Measurements from ENCODE around the gene CHRNA4. TPM values are rescaled to one million over a fixed set of nuclear protein-coding genes. Genes with fewer than 3 reads are reported as not detected.

CHRNA4 gene
- total RNA-seq, 1 experiment from 2014 or later, result 2.4 TPM

Other genes with a start within 250 kb of the CHRNA4 start
- 43.0 TPM for gene YTHDF1, start 145.2 kb downstream of the CHRNA4 start, total RNA-seq (2021; ENCODE audit: unreplicated experiment)
- gene BIRC7, start 125.4 kb downstream of the CHRNA4 start, total RNA-seq (2021; ENCODE audit: unreplicated experiment), result 9.0 TPM
- gene NKAIN4, start 106.9 kb downstream of the CHRNA4 start, total RNA-seq (2021; ENCODE audit: unreplicated experiment), result 5.5 TPM
- gene ARFGAP1, start 88.5 kb downstream of the CHRNA4 start, total RNA-seq (2021; ENCODE audit: unreplicated experiment), result 110 TPM
- gene COL20A1, start 68.2 kb downstream of the CHRNA4 start, total RNA-seq (2021; ENCODE audit: unreplicated experiment), result 0.23 TPM
- 19.4 TPM for gene KCNQ2, start 111.3 kb upstream of the CHRNA4 start, total RNA-seq (2021; ENCODE audit: unreplicated experiment)
- gene EEF1A2, start 137.7 kb upstream of the CHRNA4 start, total RNA-seq (2021; ENCODE audit: unreplicated experiment), result 178 TPM
- 241 TPM for gene PPDPF, start 159.4 kb upstream of the CHRNA4 start, total RNA-seq (2021; ENCODE audit: unreplicated experiment)
- 6.5 TPM for gene PTK6, start 176.0 kb upstream of the CHRNA4 start, total RNA-seq (2021; ENCODE audit: unreplicated experiment)
- gene SRMS, start 186.4 kb upstream of the CHRNA4 start, total RNA-seq (2021; ENCODE audit: unreplicated experiment), result not detected
- gene FNDC11, start 192.8 kb upstream of the CHRNA4 start, total RNA-seq (2021; ENCODE audit: unreplicated experiment), result 1.3 TPM
- gene HELZ2, start 212.9 kb upstream of the CHRNA4 start, total RNA-seq (2021; ENCODE audit: unreplicated experiment), result 41.5 TPM